HepG2 (cell line): ENCODE measurements around the gene CUL1. TPM values are rescaled to one million over a fixed set of nuclear protein-coding genes. Genes with fewer than 3 reads are reported as not detected.

Experiments used
- ATAC-seq: fragments of 200-7000 bp; cut with Tn5 transposase; 3 replicates; pipeline ENCODE4 v1.9.1; 2020; ENCODE audit warnings: mild to moderate bottlenecking, moderate library complexity
- BruUV-seq: library from RNA; stranded (reverse); fragments of 400-500 nt; replicated peaks from 2 replicates; lab custom pipeline; 2021; lab: Mats Ljungman, UMichigan
- CTCF ChIA-PET: fragments of 300-600 bp; formaldehyde crosslinking; extraction: SDS; loops from one replicate; lab custom pipeline; 2021; ENCODE audit warnings: low total read pairs, inconsistent platforms, low intra/inter-chr PET ratio; lab: Yijun Ruan, JAX
- POLR2A ChIA-PET: fragments of 350-600 bp; sonication (Branson Sonifier 250); formaldehyde crosslinking; loops from one replicate; lab custom pipeline; 2020; ENCODE audit warnings: antibody characterized with exemption, inconsistent platforms; lab: Yijun Ruan, JAX
- DNase-seq: peaks from one replicate; pipeline ENCODE4 v3.0.0-alpha.2; 2015; ENCODE audit warnings: low spot score
- FAIRE-seq: peaks from 3 replicates; lab custom pipeline; 2011; peaks lifted over from hg19 to GRCh38; lab: Jason Lieb, UNC
- H2AFZ ChIP-seq: one replicate; pipeline ENCODE4 v1.6.1; 2011; ENCODE audit warnings: low read length, inconsistent platforms
- H3K27ac ChIP-seq: fragments of 300-600 bp; 3 replicates; pipeline ENCODE4 v1.8.0; 2011; ENCODE audit warnings: mixed run types, mild to moderate bottlenecking, mixed read lengths, low read length, inconsistent platforms; ENCODE audit not compliant: insufficient read depth; ENCODE audit errors: extremely low read length
- H3K27me3 ChIP-seq, 2 experiments: fragments of 200-600 bp in 1 of 2; 2 replicates in 1 of 2; 3 replicates in 1 of 2; pipeline versions ENCODE4 v1.6.0 to v1.8.0; 2011; ENCODE audit warnings: low read length in 2 of 2, mild to moderate bottlenecking in 2 of 2, moderate library complexity in 2 of 2, inconsistent platforms in 1 of 2; ENCODE audit not compliant: insufficient read depth in 2 of 2, control insufficient read depth in 1 of 2
- H3K36me3 ChIP-seq, 2 experiments: fragments of 200-600 bp in 1 of 2; replicated peaks in 1 of 2; 2 replicates in 1 of 2; 3 replicates in 1 of 2; pipeline versions ENCODE4 v1.5.1 to v1.8.0; 2011; ENCODE audit warnings: low read length in 2 of 2, inconsistent platforms in 1 of 2; ENCODE audit not compliant: insufficient read depth in 2 of 2, control insufficient read depth in 1 of 2
- H3K4me1 ChIP-seq: 2 replicates; pipeline ENCODE4 v1.5.1; 2012; ENCODE audit warnings: low read length, inconsistent platforms; ENCODE audit not compliant: insufficient read depth
- H3K4me2 ChIP-seq: 2 replicates; pipeline ENCODE4 v1.6.0; 2011; ENCODE audit warnings: low read depth, low read length, inconsistent platforms
- H3K4me3 ChIP-seq, 3 experiments: fragments of 200-600 bp in 1 of 3; sonication (generic), shearing (Covaris generic) in 1 of 3; replicated peaks in 1 of 3; 2 replicates each; pipeline ENCODE4 v1.5.1; 2011 to 2016; ENCODE audit warnings: low read length in 3 of 3, inconsistent platforms in 2 of 3, low read depth in 2 of 3, mild to moderate bottlenecking in 2 of 3, control low read depth in 1 of 3, mixed read lengths in 1 of 3; ENCODE audit not compliant: insufficient read depth in 1 of 3
- H3K79me2 ChIP-seq: one replicate; pipeline ENCODE4 v1.6.1; 2011; ENCODE audit warnings: low read length, inconsistent platforms; ENCODE audit not compliant: insufficient read depth
- H3K9ac ChIP-seq: 2 replicates; pipeline ENCODE4 v1.6.0; 2011; ENCODE audit warnings: mild to moderate bottlenecking, low read depth, low read length, inconsistent platforms; ENCODE audit not compliant: insufficient read depth
- H3K9me3 ChIP-seq: 2 replicates; pipeline ENCODE4 v1.5.1; 2012; ENCODE audit warnings: mild to moderate bottlenecking, low read length
- H4K20me1 ChIP-seq: 2 replicates; pipeline ENCODE4 v1.6.0; 2011; ENCODE audit warnings: inconsistent platforms, mild to moderate bottlenecking, low read length, moderate library complexity; ENCODE audit not compliant: insufficient read depth
- IKZF4 ChIP-seq: sonication (generic); formaldehyde crosslinking; IDR thresholded peaks from 2 replicates; pipeline ENCODE4 v1.5.1; 2020; ENCODE audit warnings: borderline replicate concordance, mild to moderate bottlenecking, low read depth, missing genetic modification reagents; ENCODE audit errors: not compliant biosample characterization
- REST ChIP-seq, 2 experiments: IDR thresholded peaks; 2 replicates each; pipeline ENCODE4 v1.6.1; 2011 to 2012; ENCODE audit warnings: low read length in 2 of 2, borderline replicate concordance in 1 of 2, low read depth in 1 of 2, mild to moderate bottlenecking in 1 of 2, moderate library complexity in 1 of 2
- SIN3A ChIP-seq: IDR thresholded peaks from 2 replicates; pipeline ENCODE4 v1.6.1; 2011; ENCODE audit warnings: low read depth, mild to moderate bottlenecking, control low read depth, low read length, borderline replicate concordance
- TRIM22 ChIP-seq: fragments of 450-650 bp; IDR thresholded peaks from 2 replicates; pipeline ENCODE4 v1.6.1; 2017
- ZNF17 ChIP-seq: sonication (generic); formaldehyde crosslinking; IDR thresholded peaks from 2 replicates; pipeline ENCODE4 v1.5.0; 2020; ENCODE audit warnings: mild to moderate bottlenecking, missing genetic modification reagents
- ZNF225 ChIP-seq: sonication (generic); formaldehyde crosslinking; IDR thresholded peaks from 2 replicates; pipeline ENCODE4 v1.4.0; 2020; ENCODE audit warnings: mild to moderate bottlenecking, missing genetic modification reagents
- ZNF251 ChIP-seq: sonication (generic); formaldehyde crosslinking; IDR thresholded peaks from 2 replicates; pipeline ENCODE4 v1.9.0; 2021; ENCODE audit warnings: mild to moderate bottlenecking, missing genetic modification reagents
- ZNF333 ChIP-seq: sonication (generic); formaldehyde crosslinking; IDR thresholded peaks from 2 replicates; pipeline ENCODE4 v1.4.0; 2020; ENCODE audit warnings: mild to moderate bottlenecking, missing genetic modification reagents, borderline replicate concordance
- ZNF503 ChIP-seq: sonication (generic); formaldehyde crosslinking; IDR thresholded peaks from 2 replicates; pipeline ENCODE4 v1.4.0; 2020; ENCODE audit warnings: missing genetic modification reagents
- ZNF543 ChIP-seq: sonication (generic); formaldehyde crosslinking; IDR thresholded peaks from 2 replicates; pipeline ENCODE4 v1.4.0; 2020; ENCODE audit warnings: mild to moderate bottlenecking, missing genetic modification reagents
- ZNF589 ChIP-seq: sonication (generic); formaldehyde crosslinking; conservative IDR thresholded peaks from 2 replicates; pipeline ENCODE4 v1.8.0; 2022; ENCODE audit warnings: mild to moderate bottlenecking, moderate library complexity, missing genetic modification reagents
- ZNF674 ChIP-seq: sonication (generic); formaldehyde crosslinking; IDR thresholded peaks from 2 replicates; pipeline ENCODE4 v1.5.0; 2020; ENCODE audit warnings: low read depth, mild to moderate bottlenecking, missing genetic modification reagents
- ZNF709 ChIP-seq: sonication (generic); formaldehyde crosslinking; IDR thresholded peaks from 2 replicates; pipeline ENCODE4 v1.5.0; 2020; ENCODE audit warnings: mild to moderate bottlenecking, missing genetic modification reagents
- in situ Hi-C: cut with HindIII; loops from 2 replicates; pipeline ENCODE4 v1.10.0; 2017; ENCODE audit warnings: low pct_unique_long_range_greater_than_20kb; ENCODE audit not compliant: extremely low pct_ligation_motif_present
- intact Hi-C: fragments of 100-400 bp; cut with micrococcal nuclease; formaldehyde crosslinking; loops from one replicate; pipeline ENCODE4 v1.10.0; 2022; ENCODE audit not compliant: unreplicated experiment
- polyA plus RNA-seq, 8 experiments: library from polyadenylated mRNA; depleted of rRNA in 3 of 8; stranded (reverse) in 7 of 8; unstranded in 1 of 8; fragments of >200 nt; fragmentation: Illumina TruSeq in 4 of 8; extraction: Trizol in 4 of 8; gene quantifications; 2 replicates each; pipeline versions ENCODE4 v1.2.1 to v1.2.3, GENCODE V29; 2011 to 2016; ENCODE audit warnings: low read depth in 4 of 8, missing spikeins in 1 of 8, mixed read lengths in 1 of 8; ENCODE audit not compliant: insufficient read depth in 1 of 8
- total RNA-seq, 5 experiments: library from RNA; depleted of rRNA; stranded (reverse); fragments of >200 nt; fragmentation: Illumina TruSeq; extraction: Trizol; gene quantifications; 2 replicates each; pipeline ENCODE4 v1.2.3, GENCODE V29; 2016; ENCODE audit warnings: low read depth in 1 of 5
- TF ChIP-seq, protein P1 (sequence below): sonication (generic); formaldehyde crosslinking; IDR thresholded peaks from 2 replicates; pipeline ENCODE4 v1.8.1; 2023; ENCODE audit warnings: mild to moderate bottlenecking, moderate library complexity, missing genetic modification reagents
- TF ChIP-seq, protein P2 (sequence below): IDR thresholded peaks from 2 replicates; pipeline ENCODE4 v1.6.1; 2016; ENCODE audit warnings: missing compliant biosample characterization, missing genetic modification reagents, borderline replicate concordance

Gene CUL1
- total and polyA plus RNA-seq, 2 of the 13 experiments (the other 11 are each of a cell fraction or from before 2014, with no cell fraction given): 30.1 to 45.9 TPM

- Histone ChIP-seq H3K79me2 (no peaks in the 10 kb centered on the region), H3K27me3 (no peaks in the 10 kb centered on the region), H4K20me1 (no peaks in the 10 kb centered on the region), H3K4me3 (no peak overlapping the region), H3K9me3 (no peaks in the 10 kb centered on the region), H3K4me1 (no peaks in the 10 kb centered on the region), H2AFZ (no peak overlapping the region), H3K27ac (no peak overlapping the region), H3K36me3 (peaks cover 5 to 63% of the 10 kb centered on the region in 2 experiments; a peak in 4 of 5 replicates), H3K9ac (no peak overlapping the region), H3K4me2 (no peak overlapping the region)
- DNase-seq (no peak), ATAC-seq (no peak), FAIRE-seq (no peak)
- no TSS peak for BruUV-seq
- in situ Hi-C loops (no loop called here), intact Hi-C loops (loop anchor here (10.0 kb wide), 1 partner anchor 189 kb away; no protein-coding TSS in a partner anchor)
- CTCF ChIA-PET: no interaction called here
- POLR2A ChIA-PET: no interaction called here
- TF ChIP-seq REST (IDR thresholded peaks at IDR 0.05; ENCODE audit: borderline replicate concordance in 1 of 2, low read depth in 1 of 2, low read length in 2 of 2): no peak
- no peak for TF ChIP-seq IKZF4
- TF ChIP-seq ZNF225 (CRISPR knock-in tag): no peak
- TF ChIP-seq ZNF333 (CRISPR knock-in tag): no peak
- no peak for TF ChIP-seq ZNF674
- TF ChIP-seq ZNF709 (CRISPR knock-in tag): no peak
- no peak for TF ChIP-seq TRIM22
- TF ChIP-seq SIN3A: no peak
- no peak for TF ChIP-seq ZNF17
- no peak for TF ChIP-seq ZNF589
- TF ChIP-seq ZNF543 (CRISPR knock-in tag): no peak
- TF ChIP-seq ZNF503: no peak
- TF ChIP-seq ZNF251 (CRISPR knock-in tag): no peak
- TF ChIP-seq, protein P1, sequence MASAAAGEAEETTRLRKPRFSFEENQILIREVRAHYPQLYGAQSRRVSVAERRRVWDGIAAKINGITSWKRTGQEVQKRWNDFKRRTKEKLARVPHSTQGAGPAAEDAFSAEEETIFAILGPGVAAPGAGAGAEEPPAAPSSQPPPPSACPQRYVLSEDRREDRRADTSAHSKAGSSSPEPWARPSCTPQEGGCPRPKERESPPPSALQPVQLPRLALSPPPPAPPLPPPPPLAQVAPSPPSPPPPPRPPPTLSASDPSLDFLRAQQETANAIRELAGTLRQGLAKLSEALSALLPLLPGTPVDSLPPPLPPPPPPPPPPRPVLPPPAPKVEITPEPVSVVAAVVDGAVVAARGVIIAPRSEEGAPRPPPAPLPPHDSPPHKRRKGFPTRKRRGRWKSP (CRISPR knock-in tag): no peak
- TF ChIP-seq, protein P2, sequence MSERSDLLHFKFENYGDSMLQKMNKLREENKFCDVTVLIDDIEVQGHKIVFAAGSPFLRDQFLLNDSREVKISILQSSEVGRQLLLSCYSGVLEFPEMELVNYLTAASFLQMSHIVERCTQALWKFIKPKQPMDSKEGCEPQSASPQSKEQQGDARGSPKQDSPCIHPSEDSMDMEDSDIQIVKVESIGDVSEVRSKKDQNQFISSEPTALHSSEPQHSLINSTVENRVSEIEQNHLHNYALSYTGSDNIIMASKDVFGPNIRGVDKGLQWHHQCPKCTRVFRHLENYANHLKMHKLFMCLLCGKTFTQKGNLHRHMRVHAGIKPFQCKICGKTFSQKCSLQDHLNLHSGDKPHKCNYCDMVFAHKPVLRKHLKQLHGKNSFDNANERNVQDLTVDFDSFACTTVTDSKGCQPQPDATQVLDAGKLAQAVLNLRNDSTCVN (CRISPR knock-in tag): no peak
Measured at GRCh38 chr7:148763622-148764021, 64.9 kb downstream of the CUL1 start.
